ENCODE results near the gene OR56B4.

Gene OR56B4

DNA sequence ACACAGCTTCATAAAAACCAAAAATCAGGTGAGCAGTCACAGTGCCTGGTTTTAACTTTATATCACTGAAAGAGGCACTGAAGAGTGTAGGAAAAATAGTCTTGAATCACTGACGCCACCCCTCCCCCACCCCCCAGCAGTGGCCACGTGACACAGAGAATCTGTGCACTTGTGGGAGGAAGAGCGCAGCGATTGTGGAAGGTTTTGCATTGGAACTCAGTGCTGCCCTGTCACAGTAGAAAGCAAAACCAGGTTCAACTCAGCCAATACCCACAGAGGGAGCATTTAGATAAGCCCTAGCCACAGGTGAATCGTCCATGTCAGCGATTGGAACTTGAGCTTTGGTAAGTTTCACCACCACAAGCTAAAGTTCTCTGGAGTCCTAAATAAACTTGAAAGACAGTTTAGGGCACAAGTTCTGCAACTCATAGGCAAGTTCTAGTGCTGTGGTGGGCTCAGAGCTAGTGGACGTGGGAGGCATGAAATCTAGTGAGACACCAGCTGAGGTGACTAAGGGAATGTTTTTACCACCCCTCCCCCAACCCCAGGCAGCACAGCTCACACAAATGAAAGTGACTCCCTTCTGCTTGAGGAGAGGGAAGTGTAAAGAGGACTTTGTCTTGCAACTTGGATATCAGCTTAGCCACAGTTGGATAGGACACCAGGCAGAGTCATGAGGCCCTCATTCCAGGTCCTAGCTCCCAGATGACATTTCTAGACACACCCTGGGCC, 49.3 kb downstream of the OR56B4 start:
- no peak for DNase-seq

All from NCI-H524 (cell line).